ENCODE measurements around the gene ZSCAN30. TPM values are rescaled to one million over a fixed set of nuclear protein-coding genes. Genes with fewer than 3 reads are reported as not detected.

ZSCAN30 gene
- total RNA-seq, 1 donor from 2014 or later: 13.3 TPM

GRCh38 chr18:35201256-35201931 is 88.6 kb downstream of the ZSCAN30 start:
- no peak for DNase-seq
- H3K9me3 ChIP-seq (replicated peaks): peaks cover 12% of the 10 kb centered on the region
- peaks cover 5% of the 10 kb centered on the region for H3K4me1 ChIP-seq
- H3K27me3 ChIP-seq (ENCODE audit: low read depth): no peaks in the 10 kb centered on the region
- H3K27ac ChIP-seq (replicated peaks): no peak overlapping the region
- H3K4me3 ChIP-seq: no peak overlapping the region
- H3K36me3 ChIP-seq: no peaks in the 10 kb centered on the region
- no peak for TF ChIP-seq CTCF (IDR thresholded peaks at IDR 0.05; ENCODE audit: borderline replicate concordance)
- intact Hi-C loops (cut with micrococcal nuclease): no loop called here

Other genes starting within 250 kb of the ZSCAN30 start
- 120 TPM for gene MAPRE2, start 248.8 kb downstream of the ZSCAN30 start, total RNA-seq
- gene ZNF397, start 49.2 kb downstream of the ZSCAN30 start, total RNA-seq: 13.4 TPM
- gene ZNF24, start 54.2 kb upstream of the ZSCAN30 start, total RNA-seq: 44.5 TPM
- gene ZNF396, start 87.1 kb upstream of the ZSCAN30 start, total RNA-seq: 0.71 TPM
- 20.3 TPM for gene INO80C, start 207.7 kb upstream of the ZSCAN30 start, total RNA-seq